GM04504 (cell line): ENCODE data around the gene FSTL5.

Experiments
- DNase-seq: peaks from one replicate; pipeline ENCODE4 v3.0.0-alpha.2; 2012; ENCODE audit warnings: low read depth

The FSTL5 gene

DNA sequence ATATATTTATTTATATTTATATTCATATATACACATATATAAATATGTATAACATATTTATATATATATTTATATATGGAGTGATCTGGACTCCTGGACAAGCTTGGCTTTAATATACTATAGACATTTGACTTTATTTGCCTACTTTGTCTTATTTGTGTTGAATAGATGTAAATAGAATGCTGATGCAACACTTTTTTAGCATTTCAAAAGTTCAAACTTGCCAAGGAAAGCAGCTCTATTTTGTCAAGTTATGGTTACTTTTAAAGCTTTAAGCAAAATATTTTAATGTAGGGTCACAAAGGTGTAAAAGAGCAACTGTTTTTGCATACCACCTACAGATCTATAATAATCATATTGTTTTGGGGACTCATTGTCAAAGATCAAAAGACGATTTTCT lies 61.1 kb downstream of the FSTL5 start:
- no peak for DNase-seq

- DNase-seq: no peak
Measured at GRCh38 chr4:162101337-162101736, 62.5 kb downstream of the FSTL5 start.

DNA sequence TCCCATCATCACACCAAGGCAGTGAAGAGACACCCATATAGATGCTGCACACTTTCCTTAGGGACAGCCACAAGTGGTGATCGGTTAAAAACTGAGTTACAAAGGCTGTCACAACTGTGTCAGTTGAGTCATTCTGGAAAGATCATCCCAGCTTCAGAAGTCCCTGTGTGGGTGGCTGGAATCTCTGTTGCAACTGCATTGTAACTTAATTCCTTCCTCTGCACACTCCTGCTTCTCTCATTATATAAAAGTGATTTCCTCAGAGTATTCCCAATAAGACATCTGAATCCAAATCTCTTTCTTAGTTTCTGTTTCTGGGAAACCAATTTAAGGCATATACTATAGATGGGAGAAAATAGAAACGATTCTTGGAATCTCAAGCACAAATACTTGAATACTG lies 88.1 kb downstream of the FSTL5 start:
- no peak for DNase-seq

- DNase-seq: peak; percentile 1
Measured at GRCh38 chr4:162061214-162061613, 102.6 kb downstream of the FSTL5 start.

- DNase-seq: no peak
Measured at GRCh38 chr4:162059656-162060055, 104.1 kb downstream of the FSTL5 start.

- no peak for DNase-seq
Measured at GRCh38 chr4:162056990-162057389, 106.8 kb downstream of the FSTL5 start.

DNA sequence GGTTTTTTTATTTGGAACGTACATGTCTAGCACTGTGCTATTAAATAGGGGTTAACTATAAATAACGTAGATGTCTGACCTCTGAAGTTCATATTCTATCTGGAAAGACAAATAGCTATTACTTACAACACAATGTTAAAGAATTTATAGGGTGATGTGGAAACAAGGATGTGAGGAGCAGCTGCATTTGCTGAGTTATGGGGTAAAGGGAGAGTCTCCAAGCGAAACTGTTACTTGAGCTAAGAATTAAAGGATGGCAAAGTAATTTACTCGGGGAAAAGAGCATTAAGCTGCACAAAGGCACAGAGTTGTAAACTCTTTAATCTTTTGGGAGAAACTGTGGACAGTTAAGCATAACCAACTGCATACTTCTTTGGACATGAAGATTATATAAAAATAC lies 117.7 kb downstream of the FSTL5 start:
- no peak for DNase-seq

GRCh38 chr4:162038112-162038511 lies 125.7 kb downstream of the FSTL5 start:
- DNase-seq: no peak

GRCh38 chr4:162017863-162018262 lies 145.9 kb downstream of the FSTL5 start:
- no peak for DNase-seq

GRCh38 chr4:162016991-162017390 lies 146.8 kb downstream of the FSTL5 start:
- DNase-seq: no peak

GRCh38 chr4:162016219-162016618 lies 147.6 kb downstream of the FSTL5 start:
- DNase-seq: no peak

DNA sequence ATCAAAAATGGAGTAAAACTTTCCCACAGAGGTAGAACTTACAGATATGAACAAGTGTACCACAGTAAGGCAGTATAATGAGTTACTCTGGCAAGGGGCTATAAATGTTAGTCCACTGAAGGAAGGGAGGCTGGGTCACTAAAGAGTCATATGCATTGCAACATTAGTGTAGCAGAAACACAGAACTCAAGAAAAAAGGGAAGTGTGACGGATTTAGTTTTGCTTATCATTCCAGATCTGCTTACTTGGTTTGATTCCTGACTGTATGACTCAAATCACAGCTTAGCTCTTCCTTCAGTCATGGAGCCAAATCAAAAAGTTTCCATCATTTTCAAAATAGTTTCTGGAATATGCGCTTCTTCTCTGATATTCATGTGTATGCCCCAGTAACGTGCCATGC lies 148.7 kb downstream of the FSTL5 start:
- peak; percentile 26 for DNase-seq

DNA sequence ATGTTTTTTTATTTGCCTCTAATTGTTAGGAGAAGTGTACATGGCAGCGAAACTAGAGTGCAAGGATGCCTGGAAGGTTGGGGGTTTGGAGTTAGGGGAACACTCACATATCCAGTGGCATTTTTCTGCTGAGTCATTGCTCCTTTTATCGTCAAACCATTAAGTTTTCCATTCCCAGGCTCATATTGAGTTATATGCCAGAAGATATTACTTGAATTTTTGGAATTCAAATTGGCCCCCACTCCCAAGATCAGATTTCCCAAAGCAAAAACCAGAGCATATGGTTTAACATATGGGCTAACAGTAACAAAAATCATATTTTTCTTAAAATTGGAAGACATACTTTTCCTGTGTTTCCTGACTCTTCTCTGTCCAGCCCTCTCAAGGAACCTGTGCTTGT lies 152.7 kb downstream of the FSTL5 start:
- DNase-seq: no peak

GRCh38 chr4:162010362-162010761 lies 153.4 kb downstream of the FSTL5 start:
- DNase-seq: no peak

DNA sequence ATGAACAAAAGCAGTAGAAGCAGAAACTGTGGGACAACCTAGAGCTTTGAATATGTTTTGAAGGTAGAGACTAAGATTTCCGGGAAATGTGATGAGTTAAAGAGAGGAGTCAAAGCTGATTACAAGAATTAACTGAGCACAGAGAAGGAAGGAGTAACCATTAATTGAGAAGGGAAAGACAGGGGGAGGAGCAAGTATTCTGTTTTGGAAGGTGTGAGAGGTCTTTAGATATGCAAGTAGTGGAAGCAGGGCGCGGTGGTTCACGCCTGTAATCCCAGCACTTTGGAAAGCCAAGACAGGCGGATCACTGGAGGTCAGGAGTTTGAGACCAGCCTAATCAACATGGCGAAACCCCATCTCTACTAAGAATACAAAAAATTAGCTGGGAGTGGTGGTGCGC lies 171.5 kb downstream of the FSTL5 start:
- DNase-seq: no peak

DNA sequence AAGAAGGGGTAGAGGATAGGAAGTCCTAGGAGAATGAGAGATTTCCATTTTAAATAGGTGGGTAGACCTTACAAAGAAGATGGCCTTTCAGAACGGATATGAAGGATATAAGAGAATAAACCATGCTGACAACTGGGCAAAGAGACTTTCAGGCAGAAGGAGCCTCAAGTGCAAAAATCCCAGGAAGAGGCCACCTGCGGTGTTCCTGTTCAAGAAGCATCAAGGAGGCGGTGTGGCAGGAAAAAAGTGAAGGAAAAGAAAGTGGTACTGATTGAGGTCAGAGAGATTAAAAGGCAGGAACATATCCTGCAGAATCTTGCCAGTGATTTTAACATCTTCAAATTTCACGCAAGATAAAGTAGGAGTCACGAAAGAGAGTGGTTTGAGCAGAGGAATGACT lies 172.0 kb downstream of the FSTL5 start:
- no peak for DNase-seq

DNA sequence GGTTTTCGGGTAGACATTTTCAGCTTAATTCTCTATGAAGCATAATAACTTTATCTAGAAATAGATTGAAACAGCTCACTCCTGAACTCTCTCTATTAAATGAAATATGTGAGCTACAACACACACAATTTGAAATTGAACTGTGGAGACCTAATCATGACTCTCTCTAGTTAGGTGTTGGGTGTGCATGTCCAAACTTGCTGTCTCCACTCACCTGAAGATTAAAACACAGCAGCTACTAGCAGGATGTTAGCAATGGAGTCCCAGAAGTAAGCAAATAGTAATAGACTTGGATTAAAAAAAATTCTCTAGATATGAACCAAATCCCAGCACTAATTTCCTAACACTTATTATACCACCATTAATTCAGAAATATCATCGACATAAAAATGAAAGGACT lies 173.1 kb downstream of the FSTL5 start:
- no peak for DNase-seq

DNA sequence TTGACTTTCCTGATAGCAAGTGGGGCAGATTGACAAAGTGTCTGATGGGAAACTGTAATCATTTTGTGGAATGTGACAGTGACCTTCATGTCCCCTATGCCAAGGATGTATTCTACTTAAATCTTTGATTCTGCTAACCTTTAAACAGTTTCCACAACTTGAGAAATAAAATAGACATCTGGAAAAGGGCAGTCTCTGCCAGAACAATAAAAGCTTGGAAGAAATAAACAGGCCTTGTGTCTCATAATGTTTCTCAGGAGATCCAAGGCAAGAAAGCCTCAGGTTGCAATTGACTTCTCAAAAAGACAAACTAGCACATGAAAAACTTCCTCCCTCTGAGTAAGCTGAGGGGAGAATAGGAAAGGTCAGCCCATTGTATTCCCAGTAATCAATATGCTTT lies 174.9 kb downstream of the FSTL5 start:
- no peak for DNase-seq

DNA sequence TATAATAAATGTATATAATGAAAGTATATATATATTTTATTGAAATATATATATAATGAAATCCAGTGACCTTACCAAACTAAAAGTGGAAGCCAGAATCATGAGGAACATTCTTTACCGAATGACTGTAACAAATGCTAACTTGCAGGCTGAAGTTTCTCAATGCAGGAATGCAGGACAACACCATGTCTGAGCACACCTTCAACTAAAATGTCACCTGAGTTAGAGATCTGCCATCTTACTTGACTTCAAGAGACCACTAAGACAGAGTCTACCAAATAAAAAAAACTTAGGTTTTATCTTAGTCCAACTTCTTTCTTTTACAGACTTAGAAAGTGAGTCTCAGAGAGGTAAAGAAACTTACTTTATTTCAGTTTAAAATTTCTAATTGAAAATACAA lies 176.2 kb downstream of the FSTL5 start:
- no peak for DNase-seq

DNA sequence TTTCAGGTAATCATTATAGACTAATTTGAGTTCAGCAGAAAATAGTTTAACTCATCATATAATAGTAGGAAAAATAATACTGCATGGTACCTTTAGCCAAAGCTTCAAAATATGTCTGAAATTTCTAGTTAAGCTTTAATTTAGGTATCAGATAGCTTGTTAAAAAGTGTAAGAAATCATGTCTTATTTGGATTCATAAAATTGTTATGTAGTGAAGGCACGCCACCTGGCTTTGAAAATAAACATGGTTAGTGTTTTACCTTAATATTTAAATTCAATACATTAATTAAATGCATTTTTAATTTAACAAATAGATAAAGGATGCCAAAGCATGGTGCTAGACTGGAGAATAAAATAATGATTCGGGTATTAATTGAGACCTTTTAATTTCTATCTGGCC lies 211.4 kb downstream of the FSTL5 start:
- no peak for DNase-seq

- no peak for DNase-seq
Measured at GRCh38 chr4:161949946-161950725, 213.7 kb downstream of the FSTL5 start.

DNA sequence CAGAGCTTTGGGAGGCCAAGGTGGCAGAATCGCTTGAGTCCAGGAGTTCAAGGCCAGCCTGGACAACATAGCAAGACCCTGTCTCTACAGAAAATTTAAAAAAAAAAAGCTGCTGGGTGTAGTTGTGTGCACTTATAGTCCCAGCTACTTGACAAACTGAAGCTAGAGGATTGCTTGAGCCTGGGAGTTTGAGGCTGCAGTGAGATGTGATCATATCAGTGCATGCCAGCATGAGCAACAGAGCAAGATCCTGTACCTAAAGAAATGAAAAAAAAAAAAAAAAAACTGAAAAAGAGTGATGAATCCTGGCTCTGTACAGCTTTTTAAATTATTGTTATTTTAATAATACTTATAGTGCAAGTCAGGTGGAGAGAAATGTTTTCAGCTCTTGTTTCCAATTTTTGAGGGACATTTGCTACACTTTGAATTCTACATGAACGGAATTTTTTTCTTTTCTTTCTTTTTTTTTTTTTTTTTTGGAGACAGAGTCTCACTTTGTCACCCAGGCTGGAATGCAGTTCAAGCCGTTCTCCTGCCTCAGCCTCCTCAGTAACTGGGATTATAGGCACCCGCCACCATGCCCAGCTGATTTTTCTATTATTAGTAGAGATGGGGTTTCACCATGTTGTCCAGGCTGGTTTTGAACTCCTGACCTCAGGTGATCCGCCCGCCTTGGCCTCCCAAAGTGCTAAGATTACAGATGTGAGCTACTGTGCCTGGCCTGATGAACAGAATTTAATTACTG lies 215.6 kb downstream of the FSTL5 start:
- DNase-seq: no peak

DNA sequence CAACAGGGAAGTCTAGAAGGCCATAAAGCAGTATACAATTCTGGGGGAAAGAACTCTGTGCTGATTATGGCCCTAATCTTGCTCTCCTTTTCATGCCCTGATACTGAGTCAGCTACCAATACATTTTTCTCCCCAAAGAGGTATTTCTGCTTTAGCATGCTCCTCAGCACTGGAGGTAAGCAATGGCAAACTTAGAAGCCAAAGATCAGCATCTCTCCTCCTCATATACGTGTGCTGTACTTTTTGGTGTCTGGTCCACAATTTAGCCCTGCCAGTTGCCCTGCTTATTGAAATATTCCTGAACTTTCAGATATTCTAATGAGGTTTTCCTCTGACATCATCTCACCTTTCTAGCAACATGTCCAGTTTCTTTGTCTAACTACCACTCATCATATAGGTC lies 226.2 kb downstream of the FSTL5 start:
- no peak for DNase-seq
